NCI-H128 (cell line): Measurements from ENCODE around the gene DNAJC25.
"Not testable (repeated sequence)": the region's sequence is repeated elsewhere in the genome, so short reads cannot be mapped to it uniquely, and the experiment has no call there.

Source experiments
- DNase-seq: peaks from one replicate; lab custom pipeline; 2025; ENCODE audit not compliant: unreplicated experiment; lab: John Stamatoyannopoulos, UW

Gene DNAJC25

DNA sequence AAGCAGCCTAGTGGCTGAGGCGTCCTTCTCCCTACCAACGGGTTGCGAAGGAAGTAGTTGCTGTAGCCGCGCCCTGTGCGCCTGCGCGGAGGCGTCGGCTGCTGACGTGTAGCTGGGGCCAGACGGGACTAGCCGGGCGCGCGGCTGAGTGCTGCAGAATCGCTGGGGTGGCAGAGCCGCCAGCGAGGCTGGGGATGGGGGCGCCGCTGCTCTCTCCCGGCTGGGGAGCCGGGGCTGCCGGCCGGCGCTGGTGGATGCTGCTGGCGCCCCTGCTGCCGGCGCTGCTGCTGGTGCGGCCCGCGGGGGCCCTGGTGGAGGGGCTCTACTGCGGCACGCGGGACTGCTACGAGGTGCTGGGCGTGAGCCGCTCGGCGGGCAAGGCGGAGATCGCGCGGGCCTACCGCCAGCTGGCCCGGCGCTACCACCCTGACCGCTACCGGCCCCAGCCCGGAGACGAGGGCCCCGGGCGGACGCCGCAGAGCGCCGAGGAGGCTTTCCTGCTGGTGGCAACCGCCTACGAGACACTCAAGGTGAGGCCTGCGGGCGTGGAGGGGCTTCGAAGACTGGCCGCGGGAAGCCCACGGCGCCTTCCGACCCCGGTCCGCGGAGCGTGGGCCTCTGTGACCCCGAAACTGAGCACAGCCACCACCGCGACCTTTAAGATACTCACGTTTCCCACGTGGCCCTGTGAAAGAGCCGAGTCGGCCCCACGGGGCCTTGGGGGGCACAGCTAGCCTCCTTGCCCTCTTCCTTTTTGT is at the start of gene DNAJC25:
Gene DNAJC25, plus strand, starts transcription at position 121 of the 758 bp plus-strand sequence. Its CDS starts 74 bp downstream, at position 195.
- DNase-seq, result peak; percentile 96

DNA sequence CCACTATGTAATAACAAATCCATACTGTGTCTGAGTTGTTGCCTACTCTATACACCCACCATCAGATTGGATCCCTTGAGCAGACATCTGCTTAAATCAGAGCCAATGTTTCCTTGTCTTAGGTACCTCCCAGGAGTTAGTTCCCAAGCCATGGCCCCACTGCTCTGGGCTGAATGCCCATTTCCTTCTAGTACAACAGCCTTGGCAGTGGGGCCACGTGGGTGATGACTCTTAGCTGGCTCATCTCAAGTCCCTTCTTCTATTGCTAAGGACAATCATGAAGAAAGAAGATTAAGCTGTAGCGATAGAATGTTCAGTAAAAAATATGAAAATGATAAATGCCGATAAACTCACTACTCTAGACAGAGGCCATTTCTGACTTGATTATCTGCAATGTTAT is 48.2 kb upstream of the DNAJC25 start:
- no peak for DNase-seq

DNA sequence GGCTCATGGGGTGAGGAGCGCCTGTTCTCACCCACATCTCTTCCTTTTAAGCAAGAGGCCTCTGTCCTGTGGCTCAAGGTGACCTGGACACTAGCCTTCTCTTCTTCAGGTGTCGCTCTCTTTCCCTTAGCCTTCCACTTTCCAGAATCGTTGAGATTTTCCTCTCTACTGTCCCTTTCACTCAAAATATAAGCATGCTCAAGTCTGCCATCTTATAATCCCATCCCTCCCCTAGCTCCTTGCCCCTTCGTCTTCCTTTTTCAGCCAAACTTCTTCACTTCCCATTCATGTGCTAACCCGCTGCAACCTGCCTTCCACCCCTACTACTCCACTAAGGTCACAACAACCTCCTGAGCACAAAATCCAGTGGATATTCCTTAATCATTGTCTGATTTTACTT is 44.8 kb upstream of the DNAJC25 start:
- no peak for DNase-seq

GRCh38 chr9:111588846-111589245 is 42.3 kb upstream of the DNAJC25 start:
- DNase-seq, result no peak

DNA sequence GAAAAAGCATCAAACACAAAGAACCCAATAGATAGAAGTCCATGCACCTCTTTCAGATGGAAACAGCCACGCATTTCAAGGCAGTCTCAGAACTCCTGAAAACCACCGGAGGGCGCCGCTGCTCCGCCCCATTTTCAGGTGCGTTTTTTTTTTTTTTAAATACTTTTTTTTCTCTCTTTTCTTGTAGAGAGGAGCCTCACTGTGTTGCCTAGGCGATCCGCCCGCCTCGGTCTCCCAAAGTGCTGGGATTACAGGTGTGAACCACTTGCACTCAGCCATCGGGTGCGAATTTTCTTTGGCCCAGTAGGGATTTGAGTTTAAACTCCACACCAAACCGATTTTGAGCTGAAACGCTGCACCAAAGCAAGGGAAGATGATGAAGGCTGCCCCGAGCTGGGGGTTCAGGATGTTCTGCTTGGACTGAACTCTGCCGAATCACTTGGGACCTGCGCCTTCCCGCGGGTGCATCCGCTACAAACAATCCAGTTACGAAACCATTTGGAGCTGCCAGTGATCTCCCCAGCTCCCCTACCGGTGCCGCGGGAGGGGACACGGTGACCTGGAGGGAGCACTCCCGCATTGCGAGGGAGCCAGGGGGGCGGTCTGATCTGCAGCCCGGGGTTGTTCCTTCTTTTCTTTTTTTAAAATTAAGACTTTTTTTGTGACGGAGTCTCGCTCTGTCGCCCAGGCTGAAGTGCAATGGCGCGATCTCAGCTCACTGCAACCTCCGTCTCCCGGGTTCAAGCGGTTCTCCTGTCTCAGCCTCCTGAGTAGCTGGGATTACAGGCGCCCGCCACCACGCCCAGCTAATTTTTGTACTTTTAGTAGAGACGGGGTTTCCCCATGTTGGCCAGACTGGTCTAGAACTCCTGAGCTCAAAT is 33.0 kb upstream of the DNAJC25 start:
- no peak for DNase-seq

DNA sequence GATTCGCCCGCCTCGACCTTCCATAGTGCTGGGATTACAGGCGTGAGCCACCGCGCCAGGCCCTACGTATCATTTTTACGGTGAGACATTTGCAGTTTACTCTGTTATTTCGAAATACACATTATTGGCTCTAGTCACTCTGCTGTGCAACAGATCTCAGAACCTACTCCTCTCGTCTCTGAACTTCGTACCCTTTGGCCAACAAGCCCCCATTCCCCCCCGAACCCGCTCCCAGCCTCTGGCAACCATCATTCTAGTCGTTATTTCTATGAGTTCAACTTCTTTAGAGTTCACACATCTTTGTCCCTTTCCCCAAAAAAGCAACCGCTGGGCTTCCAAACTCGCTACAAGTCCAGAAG is 32.4 kb upstream of the DNAJC25 start:
- DNase-seq, result no peak

DNA sequence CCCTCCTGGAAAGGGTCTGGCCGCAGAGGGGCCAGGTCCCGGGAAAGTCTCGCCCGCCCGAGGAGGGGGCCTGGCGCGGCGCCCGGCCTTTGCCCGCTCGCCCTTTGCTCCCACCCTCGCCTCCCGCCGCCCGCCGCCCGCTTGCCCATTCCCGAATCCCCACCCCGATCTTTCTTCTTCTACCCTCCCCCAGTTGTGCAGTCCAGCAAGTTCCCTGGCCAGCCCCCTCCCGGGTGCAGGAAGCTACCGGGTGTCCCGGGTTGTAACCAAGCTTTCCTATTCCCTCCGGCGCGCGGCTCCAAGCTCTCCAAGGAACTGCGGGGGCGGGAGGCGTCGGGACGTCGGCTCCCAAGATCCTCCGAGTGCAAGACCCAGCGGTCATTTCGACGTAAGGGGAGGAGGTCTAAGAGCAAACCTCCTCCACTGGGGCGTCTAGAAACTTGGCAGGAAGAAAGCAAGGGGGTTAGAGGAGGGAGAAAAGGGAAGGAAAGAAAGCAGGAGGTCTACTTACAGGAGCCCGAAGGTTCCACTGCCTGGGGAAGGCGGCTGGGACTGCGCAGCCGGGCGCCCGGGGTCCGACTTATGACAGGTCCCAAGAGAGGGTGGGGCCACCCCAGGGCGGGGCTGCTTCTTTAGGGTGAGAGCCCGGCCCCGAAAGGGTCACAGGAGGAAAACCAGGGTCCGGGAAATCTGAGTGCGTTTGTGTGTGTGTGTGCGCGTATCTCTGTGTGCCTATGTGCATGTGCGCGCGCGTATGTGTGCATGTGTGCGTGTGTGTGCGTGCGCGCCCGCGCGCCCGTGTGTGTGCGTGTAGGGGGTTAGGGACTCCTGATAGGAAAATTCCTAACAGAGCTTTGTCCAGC is 31.8 kb upstream of the DNAJC25 start, which contains the start of gene PTGR1:
Gene PTGR1, minus strand, starts transcription at position 556 of the 863 bp plus-strand sequence. CDS start 2,225 bp downstream, outside the sequence.
- DNase-seq, result no peak

DNA sequence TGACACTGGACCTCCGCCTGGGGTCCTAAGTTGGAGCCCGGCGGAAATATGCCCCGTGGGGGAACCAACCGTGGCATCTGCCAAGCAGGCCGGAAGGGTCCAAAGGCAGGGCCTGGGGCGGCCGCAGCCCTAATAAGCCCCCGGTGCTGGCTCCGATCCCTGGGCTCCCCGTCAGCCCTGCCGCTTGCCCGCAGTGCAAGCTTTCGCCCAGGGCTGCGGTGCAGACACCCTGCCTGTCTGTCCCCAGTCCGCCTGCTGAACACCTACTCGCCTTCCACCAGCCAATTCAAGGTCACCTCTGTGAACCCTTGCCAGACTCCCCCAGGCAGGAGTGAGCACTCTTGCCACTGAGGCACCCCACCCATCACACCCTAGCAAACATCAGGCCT is 31.2 kb upstream of the DNAJC25 start:
- no peak for DNase-seq

DNA sequence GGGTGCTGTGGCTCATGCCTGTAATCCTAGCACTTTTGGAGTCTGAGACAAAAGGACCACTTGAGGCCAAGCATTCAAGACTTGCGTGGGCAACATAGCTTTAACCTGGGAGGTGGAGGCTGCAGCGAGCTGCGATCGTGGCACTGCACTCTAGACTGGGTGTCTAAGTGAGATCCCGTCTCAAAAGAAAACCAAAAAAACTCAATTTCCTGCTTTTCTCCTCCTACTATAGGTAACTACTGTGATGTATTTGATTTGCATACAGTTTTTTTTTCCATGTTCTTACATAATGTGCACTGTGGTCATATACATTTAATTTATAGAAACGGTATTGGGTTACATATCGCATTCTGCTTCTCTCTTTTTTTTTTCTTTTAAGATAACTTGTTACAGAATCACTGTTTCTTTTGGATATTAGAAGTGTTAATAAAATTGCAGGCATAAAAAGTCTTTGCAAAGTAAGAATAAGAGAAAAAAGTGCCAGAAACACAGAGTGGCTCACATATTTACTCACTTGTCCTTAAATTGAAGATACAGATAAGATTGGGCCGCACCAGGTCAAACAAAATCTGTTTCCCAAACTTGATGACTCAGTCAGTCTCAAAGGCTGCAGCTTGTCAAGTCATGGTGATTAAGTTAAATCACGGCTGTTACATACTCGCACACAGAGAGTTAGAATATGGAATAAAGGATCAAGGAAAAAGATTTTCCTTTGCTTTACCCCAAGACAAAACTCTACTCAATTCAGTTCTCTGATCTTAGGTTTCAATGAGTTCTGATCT is 29.7 kb upstream of the DNAJC25 start:
- DNase-seq, result no peak

DNA sequence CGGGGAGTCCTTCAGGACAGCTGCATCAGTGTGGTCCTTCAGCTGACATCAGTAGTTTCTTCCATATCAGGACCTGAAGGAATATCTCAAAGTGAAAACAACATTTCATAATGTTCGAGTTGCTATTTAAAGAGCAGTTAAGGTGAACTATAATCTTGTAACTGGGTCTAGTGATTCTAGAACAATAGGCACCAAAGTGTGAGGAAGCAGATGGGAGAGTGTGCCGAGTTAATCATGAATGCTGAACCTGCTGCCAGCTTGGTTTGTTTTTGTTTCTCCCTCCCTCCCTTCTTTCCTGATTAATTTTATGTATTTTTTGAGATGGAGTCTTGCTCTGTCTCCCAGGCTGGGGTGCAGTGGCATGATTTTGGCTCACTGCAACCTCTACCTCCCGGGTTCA is 28.1 kb upstream of the DNAJC25 start:
- no peak for DNase-seq

GRCh38 chr9:111604054-111604615 is 27.0 kb upstream of the DNAJC25 start:
- no peak for DNase-seq

GRCh38 chr9:111605041-111605559 is 26.0 kb upstream of the DNAJC25 start:
- no peak for DNase-seq

DNA sequence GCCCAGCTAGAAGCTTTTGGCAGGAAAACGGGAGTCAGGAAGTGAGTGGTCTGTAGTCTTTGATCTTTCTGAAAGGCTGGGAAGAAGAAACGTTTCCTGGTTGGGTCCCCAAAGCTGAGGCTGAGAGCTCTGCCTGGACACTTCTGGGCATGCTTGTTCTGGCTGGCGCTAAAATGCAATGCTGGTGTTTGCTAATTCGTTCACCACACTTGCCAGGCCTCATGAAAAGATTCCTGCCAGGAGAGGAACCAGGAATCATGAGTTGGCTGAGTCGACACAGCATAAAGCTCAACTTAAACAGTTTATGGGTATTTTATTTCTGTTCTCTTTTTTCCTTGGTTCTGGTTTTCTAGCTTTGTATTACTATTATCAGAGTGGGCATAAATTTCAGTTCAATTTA is 21.0 kb upstream of the DNAJC25 start:
- no peak for DNase-seq

GRCh38 chr9:111610845-111611244 is 20.3 kb upstream of the DNAJC25 start:
- DNase-seq, result no peak

- DNase-seq, result no peak
Measured at GRCh38 chr9:111613436-111614040, 17.6 kb upstream of the DNAJC25 start.

GRCh38 chr9:111615928-111616327 is 15.2 kb upstream of the DNAJC25 start:
- no peak for DNase-seq

DNA sequence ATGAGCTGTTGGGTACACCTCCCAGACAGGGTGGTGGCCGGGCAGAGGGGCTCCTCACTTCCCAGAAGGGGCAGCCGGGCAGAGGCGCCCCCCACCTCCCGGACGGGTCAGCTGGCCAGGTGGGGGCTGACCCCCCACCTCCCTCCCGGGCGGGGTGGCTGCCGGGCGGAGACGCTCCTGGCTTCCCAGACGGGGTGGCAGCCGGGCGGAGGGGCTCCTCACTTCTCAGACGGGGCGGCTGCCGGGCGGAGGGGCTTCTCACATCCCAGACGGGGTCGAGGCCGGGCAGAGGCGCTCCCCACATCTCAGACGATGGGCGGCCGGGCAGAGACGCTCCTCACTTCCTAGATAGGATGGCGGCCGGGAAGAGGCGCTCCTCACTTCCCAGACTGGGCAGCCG is 13.8 kb upstream of the DNAJC25 start:
- not testable (repeated sequence) for DNase-seq

GRCh38 chr9:111621895-111622480 is 9.1 kb upstream of the DNAJC25 start:
- no peak for DNase-seq

DNA sequence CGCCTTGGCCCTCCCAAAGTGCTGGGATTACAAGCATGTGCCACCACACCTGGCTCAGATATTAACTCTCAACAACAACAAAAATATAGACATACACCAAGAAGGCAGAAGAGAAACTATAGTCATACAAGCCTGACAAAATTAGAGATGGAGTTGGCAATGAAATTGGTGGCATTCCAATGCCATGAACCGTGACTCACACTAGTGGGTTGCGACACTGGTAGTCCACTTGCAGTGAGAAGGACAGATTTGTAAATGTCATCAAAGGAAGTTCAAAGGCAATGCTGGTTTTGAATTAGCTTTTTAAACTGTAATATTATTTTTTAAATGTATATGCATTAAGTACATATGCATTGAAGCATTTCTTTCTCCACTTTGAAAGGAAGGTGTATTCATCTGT is 8.5 kb upstream of the DNAJC25 start:
- DNase-seq, result no peak
